ENCODE measurements around the gene UNC80.

UNC80 gene

DNA sequence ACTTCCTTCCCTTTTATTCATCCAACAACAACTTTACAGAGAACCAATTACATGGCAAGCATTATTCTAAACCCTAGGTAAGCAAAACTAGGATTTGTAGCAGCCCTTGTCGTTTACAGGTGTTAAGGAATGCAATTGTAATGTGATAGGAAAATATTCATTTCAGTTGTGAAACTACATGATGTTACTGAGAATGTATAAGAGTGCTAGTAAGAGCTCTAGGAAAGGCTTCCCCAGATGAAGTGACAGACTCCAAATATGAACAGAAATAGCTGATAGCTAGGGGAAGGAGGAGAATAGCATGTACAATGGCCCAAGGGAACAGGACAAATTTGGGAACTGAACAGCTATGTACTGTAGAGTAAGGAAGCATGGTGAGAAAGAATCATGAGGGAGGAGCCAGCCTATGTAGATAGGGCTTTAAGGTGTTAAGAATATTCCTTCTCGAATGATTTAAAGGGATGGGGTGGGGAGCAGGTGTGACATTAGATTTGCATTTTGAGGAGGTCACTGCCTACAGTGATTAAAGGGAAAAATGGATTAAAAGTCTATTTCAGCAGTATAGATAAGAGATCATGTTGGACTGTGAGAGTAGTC, 262.6 kb downstream of the UNC80 start:
- no peak for DNase-seq

DNA sequence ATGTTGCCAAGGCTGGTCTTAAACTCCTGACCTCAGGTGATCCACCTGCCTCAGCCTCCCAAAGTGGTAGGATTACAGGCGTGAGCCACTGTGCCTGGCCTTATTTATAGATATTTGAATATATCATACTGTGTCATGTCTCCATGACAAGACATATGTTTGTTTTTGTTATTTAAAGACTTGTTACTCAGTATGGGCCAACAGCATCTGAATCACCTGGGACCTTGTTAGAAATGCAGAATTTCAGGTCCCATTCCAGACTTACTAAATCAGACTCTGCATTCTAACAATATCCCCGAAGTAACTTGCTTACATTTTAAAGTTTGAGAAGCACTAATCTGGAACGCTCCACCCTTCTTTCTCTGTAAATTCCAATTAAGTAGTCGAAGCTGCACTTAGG, 264.0 kb downstream of the UNC80 start:
- no peak for DNase-seq

DNA sequence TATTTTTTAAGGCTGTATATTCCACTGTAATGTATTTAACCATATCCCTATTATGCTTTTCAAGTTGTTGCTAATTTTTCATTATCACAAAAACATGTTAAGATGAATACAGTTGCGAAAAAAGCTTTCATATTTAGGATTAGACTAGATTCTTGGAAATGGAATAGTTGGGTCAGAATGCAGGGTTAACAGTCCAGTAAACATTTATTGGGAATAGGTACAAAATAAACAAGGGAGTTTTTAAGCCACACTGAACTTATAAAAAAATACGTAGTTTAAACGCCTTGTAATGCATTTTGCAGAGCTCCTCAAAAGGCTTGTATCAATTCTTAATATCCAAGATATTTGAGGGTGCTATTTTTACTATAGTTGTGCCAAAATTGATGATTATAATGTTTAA, 266.4 kb downstream of the UNC80 start:
- DNase-seq: no peak

DNA sequence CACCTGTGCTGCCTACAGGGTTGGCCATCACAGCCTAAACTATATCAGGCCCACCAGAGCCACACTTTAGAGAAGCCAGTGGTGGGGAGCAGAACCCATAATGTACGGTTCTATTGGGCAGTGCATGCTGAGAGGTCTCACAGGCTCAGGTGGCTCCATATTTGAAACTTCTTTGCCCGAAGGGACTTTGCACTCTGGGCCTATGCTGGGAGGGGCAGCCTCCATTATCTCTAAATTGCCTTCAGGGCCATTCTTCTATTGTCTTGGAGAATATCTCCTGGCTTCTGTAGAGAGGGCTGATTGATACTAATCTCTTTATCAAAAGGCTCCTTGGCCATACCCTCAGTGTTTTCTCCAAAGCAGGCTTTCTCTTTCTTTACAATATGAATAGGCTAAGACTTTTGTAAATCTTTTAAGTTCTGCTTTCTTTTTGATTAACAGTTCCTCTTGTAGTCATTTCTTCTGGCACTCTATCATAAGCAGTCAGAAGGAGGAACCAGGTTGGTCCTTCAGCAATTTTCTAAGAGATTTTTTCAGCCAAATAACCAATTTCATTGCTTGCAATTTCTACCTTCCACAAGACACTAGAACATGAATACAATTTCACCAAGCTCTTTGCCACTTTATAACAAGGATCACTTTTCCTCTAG, 275.3 kb downstream of the UNC80 start:
- DNase-seq: no peak

All from stimulated activated CD4-positive, alpha-beta T cell treated with anti-CD3 and anti-CD28 coated beads, Interleukin-2, amount 100 ng/mL, for 48 hours (primary cell).